GM19238 (cell line): ENCODE results near the gene SLC25A22.

Source experiments
- DNase-seq: peaks from one replicate; pipeline ENCODE4 v3.0.0; 2011; ENCODE audit warnings: low spot score; ENCODE audit not compliant: insufficient read length

SLC25A22 gene

GRCh38 chr11:823441-824291, 25.6 kb upstream of the SLC25A22 start:
- no peak for DNase-seq

GRCh38 chr11:821512-822371, 23.7 kb upstream of the SLC25A22 start:
- no peak for DNase-seq

- DNase-seq: no peak
These were observed 22.8 kb upstream of the SLC25A22 start for GRCh38 chr11:820655-821511.

GRCh38 chr11:819943-820649, 22.0 kb upstream of the SLC25A22 start:
- DNase-seq: peak; percentile 96

GRCh38 chr11:819129-819931, 21.2 kb upstream of the SLC25A22 start:
- peak; percentile 95 for DNase-seq

- DNase-seq: no peak
These were observed 20.5 kb upstream of the SLC25A22 start, which contains the start of gene PNPLA2 for GRCh38 chr11:818396-819128. TSS of gene PNPLA2 (plus strand) at chr11:818914. CDS start at chr11:819719, 805 bp downstream.

GRCh38 chr11:816433-816779, 18.3 kb upstream of the SLC25A22 start:
- DNase-seq: no peak

GRCh38 chr11:815675-816432, 17.8 kb upstream of the SLC25A22 start:
- DNase-seq: no peak

GRCh38 chr11:813456-814096, 15.5 kb upstream of the SLC25A22 start:
- DNase-seq: no peak

- DNase-seq: no peak
These were observed 15.0 kb upstream of the SLC25A22 start for GRCh38 chr11:813072-813455.

- DNase-seq: no peak
These were observed 14.3 kb upstream of the SLC25A22 start for GRCh38 chr11:812390-812789.

GRCh38 chr11:811446-812245, 13.6 kb upstream of the SLC25A22 start:
- no peak for DNase-seq

- no peak for DNase-seq
These were observed 12.0 kb upstream of the SLC25A22 start for GRCh38 chr11:810040-810567.

GRCh38 chr11:809287-810039, 11.4 kb upstream of the SLC25A22 start, which contains the start of gene RPLP2:
TSS of gene RPLP2 (plus strand) at chr11:809967. CDS start at chr11:810235, 268 bp downstream.
- peak; percentile 98 for DNase-seq

- no peak for DNase-seq
These were observed 10.6 kb upstream of the SLC25A22 start for GRCh38 chr11:808427-809286.
